GM21786 (cell line): ENCODE measurements around the gene FUS.
"Not testable (repeated sequence)": the region's sequence is repeated elsewhere in the genome, so short reads cannot be mapped to it uniquely, and the experiment has no call there.

ENCODE experiments used
- ATAC-seq: cut with Tn5 transposase; IDR thresholded peaks from one replicate; pipeline ENCODE4 v1.9.1; 2021; ENCODE audit not compliant: unreplicated experiment

Gene FUS

DNA sequence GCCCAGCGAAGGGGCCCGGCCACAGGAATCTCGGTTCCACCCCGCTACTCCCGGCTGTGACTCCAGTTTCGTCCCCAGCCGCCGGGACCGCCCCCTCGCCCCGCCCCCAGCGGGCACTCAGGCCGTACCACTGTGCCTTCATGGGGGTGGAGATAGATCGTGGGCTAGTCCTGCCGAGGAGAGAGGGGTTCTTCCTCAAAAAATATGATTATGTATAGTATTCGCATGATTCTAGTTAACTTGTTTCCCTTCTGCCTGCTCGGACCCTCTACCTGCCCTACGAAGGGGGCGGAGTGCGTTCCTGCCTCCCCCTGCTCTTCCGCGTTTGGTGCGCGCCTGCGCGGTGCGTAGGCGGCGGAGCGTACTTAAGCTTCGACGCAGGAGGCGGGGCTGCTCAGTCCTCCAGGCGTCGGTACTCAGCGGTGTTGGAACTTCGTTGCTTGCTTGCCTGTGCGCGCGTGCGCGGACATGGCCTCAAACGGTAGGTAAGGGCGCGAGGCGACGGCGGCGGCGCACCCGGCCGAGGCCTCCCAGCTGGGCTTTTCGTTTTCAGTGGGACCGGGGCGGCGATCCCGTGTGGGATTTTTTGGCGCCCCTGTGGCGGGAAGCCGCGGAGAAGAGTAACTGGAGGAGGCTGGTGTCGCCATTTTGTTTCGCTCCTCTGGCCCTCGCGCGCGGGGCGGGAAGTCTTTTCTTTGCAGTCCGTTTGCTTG, at the start of gene FUS:
Gene FUS (plus strand): TSS at position 393 of the 713 bp plus-strand sequence. CDS start 76 bp downstream, at position 469.
- peak; percentile 41 for ATAC-seq

- no peak for ATAC-seq
Observed at GRCh38 chr16:31130336-31130891, 49.5 kb upstream of the FUS start.

GRCh38 chr16:31130899-31131298, 49.0 kb upstream of the FUS start:
- ATAC-seq, result no peak

DNA sequence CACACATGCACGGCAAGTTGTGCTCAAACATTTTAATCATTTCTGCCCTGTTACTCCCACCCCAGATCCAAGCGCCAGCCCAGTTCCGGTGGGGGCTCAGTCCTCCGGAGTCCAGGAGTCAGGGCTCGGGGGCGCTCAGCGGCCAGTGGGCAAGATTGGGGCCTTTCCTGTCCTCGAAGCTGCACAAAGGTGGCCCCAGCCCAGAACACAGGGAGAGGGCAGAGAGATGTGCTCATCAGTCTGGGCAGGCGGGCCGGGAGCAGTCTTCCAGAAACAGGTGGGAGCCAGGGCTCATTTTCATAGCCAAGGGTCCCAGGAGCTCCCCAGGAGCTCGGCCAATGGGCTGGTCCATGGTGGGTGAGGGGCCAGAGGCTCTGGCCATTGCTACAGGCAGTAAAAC, 48.5 kb upstream of the FUS start:
- ATAC-seq, result no peak

DNA sequence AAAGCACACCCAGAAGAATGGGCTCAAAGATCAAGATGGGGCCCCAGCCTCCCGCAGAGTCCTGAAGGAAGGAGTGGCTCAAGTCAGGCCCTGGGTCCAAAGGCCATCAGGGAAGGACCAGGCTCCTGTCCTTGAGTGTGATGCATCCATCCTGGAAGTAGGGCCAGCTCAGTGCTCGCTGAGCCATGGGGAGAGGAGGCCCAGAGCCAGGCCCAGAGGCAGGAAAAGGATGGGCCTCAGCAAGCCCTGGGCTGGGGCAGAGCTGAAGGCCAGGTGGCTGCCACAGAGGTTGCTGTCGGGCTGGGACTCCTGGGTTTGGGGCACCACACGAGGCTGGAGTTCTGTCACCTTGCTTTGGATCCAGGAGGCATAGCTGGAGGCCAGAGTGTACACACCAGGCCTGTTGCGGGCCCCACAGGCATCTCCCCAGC, 48.1 kb upstream of the FUS start:
- no peak for ATAC-seq

DNA sequence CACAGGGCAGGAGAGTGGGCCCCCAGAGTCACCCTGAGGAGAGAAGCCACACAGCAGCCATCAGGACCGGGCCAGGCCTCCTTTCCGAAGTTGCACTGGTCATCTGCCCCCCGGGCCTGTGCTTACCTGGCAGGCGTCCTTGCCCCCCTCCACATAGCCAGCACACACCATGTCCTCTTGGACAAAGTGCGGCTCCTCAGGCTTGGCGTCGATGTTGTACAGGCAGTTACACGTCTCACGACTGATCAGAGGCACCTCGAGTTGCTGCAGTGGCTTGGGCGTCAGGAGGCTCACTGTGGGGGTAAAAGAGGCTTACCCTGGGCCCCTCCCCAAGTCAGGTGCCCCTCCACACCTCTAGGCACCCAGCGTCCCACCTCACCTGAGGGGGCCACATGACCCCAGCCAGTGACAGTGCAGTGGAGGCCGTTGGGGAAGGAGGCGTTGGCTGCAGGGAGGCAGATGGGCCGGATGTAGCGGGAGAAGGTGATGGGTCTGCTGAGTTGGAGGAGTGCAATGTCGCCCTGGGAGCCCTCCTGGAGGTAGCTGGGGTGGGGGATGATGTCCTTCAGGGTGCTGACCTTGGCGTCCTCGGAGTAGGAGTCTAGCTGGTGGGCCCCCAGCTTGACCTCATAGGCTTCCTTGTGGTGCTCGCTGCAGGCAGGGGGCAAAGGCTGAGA, 47.5 kb upstream of the FUS start:
- no peak for ATAC-seq

DNA sequence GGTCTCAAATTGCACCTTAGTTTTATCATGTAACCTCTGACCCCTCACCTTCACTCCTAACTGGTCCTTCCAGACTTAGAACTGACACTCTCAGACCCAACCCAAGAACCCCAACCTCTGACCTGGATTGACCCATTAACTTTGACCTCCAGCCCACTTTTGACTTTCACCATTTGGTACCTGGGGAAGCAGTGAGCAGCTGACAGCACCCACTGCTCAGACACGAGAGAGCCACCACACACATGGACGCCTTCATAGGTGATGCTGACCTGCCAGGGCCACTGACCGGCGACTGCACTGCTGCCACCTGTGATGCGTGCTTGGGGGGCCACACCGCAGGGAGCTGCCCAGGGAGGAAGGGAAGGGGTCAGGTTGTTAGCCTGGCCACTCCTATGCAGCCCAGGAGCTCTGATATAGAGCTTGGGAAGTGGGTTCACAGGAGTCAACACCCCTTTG, 46.9 kb upstream of the FUS start:
- ATAC-seq, result no peak

DNA sequence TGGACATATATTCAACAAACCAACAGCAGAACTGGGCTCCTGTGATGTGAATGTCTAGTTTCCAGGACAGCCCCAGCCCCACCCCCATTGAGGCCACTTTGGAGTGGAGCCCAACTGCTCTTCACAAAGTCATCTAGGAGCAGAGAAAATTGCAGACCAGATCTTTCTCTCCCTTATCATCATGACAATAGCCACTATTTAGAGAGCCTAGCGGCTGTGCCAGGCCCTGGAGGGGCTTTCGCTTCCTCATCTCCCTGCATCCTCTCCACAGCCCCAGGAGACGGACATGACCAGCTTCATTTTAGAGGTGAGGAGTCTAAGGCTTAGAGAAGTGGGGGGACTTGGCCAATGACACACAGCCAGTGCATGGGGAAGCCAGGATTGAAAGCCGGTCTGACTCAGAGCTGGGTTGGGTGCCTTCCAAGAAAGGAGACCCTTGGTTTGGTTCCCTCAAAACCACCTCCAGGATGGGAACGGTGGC, 45.8 kb upstream of the FUS start:
- ATAC-seq, result no peak

DNA sequence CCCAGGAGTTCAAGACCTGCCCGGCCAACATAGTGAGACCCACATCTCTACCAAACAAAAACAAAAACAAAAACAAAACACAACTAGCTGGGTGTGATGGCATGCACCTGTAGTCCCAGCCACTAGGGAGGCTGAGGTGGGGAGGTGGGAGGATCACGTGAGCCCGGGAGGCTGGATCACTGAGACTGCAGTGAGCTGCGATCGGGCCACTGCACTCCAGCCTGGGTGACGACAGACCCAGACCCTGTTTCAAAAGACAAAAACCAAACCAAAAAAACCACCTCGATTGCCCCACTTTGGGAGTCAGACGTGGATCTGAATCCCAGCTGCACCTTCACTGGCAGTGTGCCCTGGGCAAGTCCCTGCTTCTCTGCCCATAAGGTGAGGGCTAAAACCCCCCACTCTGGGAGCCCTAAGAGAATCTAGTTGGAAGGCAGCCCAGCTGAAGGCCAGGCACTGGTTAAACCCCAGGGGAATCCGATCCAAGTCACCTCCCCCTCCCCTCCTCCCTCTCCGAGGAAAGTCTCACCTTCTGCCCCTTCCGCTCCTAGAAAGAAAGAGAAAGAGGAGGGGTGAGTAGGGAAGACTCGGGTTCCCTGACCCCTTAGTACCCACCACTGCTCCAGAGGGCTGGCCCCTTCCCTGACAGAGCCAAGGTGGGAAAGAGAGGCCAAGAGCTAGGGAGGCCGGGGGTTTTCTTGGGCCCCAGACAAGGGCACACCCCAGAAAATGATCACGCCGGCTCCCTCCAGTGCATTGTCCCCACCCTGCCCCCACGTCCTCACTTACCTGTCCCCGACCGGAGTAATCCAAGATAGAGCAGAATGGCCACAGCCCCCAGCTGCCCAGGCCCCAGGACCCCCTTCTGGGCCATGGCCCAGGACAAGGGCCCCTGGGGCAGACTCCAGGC, 45.1 kb upstream of the FUS start:
- ATAC-seq, result no peak

DNA sequence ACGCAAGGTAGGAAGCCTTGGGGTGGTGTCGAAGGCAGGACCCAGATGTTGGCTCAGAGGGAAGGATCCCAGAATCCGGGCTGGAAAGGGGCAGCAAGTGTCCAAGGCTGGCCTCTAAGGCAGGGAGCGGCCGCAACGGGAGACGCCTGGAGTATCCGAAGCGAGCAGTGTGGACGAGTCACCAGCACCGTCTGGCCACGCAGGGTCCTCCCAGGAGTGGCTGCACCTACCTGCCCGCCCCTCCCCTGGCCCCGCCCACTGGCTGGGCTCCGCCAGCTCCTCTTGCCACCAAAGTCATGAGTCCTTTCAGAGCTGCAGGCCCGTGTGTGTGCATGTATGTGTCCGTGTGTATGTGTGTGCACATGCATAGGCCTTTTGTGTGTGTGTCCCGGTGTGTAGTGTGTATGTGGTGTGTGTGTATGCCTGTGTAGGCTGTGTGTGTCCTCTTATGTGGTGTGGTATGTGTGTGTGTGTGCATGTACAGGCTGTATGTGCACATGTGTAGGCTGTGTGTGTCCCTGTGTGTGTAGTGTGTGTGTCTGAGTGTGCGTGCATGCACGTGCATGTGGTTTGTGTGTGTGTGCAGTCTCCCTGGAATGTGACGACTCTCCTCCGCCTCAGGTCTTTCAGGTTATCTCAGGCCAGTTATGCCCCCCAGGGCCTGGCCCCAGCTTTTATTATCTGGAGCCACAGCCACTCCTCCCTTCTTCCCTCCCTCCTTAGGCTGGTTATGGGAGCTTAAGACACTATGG, 44.2 kb upstream of the FUS start, which contains the start of gene PRSS8:
Gene PRSS8 (minus strand): TSS at position 193 of the 752 bp plus-strand sequence. CDS start 229 bp downstream, outside the sequence.
- ATAC-seq, result no peak

DNA sequence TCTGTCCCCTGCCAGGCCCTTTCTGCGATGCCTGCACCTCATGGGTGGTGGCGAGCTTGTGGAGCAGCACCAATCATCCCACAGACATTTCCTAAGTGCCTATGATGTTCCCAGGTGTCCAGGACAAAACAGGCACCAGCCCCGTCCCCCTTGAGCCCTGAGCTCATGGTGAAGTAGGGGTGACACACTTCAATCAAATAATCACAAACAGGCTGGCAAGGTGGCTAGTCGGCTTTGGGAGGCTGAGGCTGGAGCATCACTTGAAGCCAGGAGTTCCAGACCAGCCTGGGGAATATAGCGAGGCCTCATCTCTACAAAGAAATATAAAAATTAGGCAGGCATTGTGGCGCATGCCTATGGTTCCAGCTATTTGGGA, 43.7 kb upstream of the FUS start:
- ATAC-seq, result no peak

DNA sequence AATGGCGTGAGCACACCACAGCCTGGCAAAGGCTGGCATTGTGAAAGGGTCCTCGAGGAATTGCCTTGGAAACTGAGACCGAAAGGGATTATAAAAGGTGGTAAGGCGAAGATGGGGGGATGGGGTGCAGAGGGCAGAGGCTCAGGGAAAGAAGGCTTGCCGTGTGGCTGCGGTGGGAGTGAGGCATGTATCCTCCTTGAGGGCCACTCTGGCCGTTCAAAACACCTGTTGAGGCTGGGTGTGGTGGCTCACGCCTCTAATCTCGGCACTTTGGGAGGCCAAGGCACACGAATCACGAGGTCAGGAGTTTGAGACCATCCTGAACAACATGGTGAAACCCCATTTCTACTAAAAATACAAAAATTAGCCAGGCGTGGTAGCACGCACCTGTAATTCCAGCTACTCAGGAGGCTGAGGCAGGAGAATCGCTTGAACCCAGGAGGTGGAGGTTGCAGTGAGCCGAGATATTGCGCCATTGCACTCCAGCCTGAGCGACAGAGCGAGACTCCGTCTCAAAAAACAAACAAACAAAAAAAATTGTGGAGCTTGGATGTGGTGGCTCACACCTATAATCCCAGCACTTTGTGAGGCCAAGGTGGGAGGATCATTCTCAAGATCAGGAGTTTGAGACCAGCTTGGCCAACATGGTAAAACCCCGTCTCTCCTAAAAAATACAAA, 43.0 kb upstream of the FUS start:
- ATAC-seq, result not testable (repeated sequence)

DNA sequence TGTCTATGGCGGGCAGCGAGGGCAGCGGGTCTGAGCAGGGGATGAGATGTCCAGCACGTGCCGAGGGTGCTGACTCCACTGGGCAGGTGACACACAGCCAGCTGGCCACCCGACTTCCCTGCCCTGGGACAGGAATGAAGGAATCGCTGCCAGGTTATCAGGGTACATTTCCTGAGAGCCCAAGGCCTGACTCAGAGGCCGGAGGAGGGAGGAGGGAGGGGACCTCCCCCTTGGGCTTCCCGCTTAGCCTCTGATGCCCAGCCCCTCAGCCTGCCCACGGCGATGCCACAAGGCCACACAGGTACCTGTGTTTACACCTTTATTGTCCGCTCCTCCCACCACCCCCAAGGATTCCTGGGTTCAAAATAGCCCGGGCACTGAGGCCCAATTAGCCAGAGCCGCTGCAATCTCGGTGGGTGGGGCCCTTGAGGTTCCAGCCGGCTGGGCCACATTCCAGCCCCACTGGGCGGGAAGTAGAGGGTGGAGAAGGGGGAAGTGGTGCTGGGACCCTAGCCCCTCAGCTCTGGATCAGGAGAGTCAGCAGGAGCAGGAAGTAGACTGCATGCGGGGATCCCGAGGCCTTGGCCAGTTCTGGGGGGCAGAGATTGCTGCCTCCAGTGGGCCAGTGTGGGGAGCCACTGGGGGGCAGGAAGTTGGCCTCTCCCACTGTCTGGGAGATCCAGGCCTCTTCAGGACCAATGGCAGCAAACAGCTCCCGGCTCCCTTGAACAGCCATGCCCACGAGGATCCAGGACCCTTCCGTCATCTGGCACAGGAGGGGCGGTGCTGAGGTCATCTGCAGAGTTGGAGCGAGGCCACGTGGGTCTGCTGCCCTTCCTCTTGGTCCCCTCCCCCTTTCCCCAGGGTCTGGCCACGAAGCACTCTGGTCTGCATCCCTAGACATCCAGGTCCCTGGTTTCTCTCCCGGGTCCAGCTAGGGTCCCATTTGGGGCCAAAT, 41.0 kb upstream of the FUS start:
- ATAC-seq, result no peak

DNA sequence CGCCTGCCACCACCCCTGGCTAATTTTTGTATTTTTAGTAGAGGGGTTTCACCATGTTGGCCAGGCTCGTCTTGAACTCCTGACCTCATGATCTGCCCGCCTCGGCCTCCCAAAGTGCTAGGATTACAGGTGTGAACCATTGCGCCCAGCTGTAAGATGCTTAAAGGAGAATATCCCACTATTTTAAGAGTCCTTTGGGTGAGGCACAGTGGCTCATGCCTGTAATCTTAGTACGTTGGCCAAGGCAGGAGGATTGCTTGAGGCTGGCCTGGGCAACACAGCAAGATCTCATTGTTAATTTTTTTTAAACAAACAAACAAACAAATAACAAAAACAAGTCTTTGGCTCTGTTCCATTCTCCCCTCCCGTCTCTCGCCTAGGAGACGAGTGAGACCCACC, 38.9 kb upstream of the FUS start:
- not testable (repeated sequence) for ATAC-seq

DNA sequence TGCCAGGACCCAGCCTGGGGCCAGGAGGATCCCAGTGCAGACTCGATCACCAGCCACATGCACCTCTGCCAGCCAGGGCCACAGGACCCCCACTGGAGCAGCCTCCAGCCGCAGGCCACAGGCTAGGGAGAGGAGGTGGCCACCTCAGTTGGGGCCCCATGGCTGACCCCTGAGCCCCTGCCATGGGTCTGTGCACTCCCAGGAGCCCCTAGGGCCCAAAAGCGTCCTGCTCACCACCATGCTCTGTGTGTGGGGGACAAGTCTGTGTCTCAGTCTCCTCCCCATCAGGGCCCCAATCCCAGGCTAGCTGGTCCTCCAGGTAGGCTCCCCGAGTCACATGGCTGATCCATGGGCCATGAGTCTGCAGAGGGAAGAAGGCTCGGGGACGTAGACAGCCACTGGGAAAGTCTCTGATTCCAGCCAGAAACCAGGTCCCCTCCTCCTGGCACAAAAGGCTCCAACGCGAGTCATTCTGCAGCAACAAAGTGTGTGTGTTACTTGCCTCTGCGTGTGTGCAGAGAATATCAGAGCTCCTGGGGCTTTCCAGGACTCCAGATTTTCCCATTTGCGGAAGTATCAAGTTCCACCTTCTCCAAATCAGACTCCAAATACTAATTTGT, 38.3 kb upstream of the FUS start:
- no peak for ATAC-seq

DNA sequence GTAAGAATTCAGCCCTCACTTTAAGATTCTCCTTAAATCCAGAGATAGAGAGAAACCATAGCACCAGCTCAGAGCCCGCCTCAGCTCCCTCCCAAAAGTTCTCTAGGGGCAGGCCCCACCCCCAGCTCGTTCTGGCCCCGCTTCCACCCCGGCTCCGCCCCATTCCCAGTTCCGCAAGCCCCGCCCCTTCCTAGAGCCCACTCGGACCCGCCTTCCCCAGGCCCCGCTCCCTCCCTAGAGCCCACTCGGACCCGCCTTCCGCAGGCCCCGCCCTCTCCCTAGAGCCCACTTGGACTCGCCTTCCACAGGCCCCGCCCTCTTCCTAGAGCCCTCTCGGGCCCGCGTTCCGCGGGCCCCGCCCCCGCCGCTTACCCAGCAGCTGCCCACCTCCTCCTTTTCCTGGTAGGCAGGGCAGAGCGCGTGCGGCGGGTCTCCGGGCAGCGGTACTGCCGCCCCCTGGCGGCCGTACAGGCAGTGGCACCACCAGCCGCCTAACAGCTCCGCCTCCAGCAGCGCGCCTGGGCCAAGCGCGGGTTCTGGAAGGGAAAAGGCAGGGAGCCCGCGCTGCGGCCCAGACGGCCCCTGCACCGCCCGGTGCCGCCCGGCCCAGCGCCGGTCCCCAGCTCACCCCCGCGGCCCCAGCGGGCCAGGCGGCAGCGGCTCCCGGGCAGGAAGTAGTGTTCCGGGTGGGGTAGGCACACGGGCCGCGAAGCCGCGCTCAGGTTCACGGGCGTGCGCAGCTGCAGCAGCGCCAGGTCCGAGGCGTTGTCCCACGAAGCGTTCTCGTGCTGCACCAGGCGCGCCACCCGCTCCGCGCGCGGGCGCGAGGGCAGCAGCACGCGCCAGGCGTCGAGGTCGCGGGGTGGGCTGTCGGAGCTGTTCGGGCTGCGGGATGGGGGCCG, 37.6 kb upstream of the FUS start:
- ATAC-seq, result peak; percentile 79
